Activated gamma-delta T cell (primary cell): Measurements from ENCODE around the gene POMT2.
"Not testable (repeated sequence)": the region's sequence is repeated elsewhere in the genome, so short reads cannot be mapped to it uniquely, and the experiment has no call there.

Source experiments
- DNase-seq: peaks from one replicate; lab custom pipeline; 2025; lab: John Stamatoyannopoulos, UW

The POMT2 gene

DNA sequence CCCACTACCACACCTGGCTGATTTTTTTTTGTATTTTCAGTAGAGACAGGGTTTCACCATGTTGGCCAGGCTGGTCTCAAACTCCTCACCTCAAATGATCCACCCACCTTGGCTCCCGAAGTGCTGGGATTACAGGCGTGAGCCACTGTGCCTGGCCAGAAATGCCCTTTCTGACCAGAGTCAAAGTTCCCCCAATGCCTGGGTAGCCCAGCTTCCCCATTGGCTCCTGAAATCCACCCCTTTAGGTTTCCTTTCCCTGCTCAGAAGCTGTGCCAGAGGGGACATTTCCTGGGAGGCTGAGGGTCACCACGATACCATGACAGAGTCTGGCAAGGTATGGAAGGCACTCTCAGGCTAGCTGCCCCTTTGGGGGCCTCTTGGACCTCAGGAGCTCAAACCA lies 3.6 kb upstream of the POMT2 start:
- no peak for DNase-seq

- DNase-seq = no peak
Measured at GRCh38 chr14:77323571-77323970, 2.9 kb upstream of the POMT2 start.

DNA sequence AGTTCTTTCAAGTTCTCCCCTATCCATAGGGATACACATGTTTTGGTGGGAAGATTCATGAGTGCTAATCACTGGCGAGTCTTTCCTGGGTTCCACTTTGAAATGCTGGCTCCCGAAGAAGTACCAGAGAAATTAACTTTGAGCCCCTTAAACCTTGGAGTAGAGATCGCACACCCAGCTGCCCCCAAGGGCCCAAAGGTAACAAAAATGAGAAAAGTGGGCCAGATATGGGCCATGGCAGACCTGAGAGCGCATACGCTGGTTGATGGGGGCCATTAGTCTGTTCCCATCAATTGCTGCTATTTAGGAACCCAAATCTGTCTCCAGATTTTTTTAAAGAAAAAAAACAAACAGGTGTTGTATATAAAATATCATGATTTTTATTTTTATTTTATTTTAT lies 2.3 kb upstream of the POMT2 start:
- no peak for DNase-seq

DNA sequence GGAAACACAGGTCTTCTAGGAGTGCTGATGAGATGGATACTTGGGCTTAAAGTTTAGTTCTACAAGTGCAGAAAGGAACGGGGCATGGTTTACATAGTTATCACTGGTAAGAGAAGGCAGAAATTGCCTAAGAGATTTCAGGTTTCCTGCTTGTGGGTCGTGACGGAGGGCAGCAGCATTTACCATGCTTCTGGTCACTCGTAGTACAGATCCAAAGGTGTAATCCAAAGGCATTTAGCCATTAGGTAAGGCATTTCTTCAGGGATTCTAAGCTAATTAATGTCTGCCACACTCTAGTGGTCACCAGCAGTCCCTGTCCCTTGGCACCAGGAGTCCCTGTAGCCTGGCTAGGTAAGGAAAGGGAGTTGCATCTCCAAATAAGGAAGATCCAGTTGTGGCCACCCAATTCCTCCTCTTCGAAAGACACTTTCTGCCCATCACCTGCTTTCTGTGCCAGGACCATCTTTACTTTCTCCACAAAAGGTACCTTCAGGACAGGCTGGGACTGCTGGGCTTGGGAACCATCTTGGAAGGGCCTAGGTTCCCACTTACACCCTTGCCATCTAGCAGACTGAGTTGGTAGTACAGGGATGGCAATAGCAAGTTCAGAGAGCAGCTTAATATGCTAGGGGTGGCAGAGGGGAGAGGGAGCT lies 1.7 kb upstream of the POMT2 start:
- no peak for DNase-seq

DNA sequence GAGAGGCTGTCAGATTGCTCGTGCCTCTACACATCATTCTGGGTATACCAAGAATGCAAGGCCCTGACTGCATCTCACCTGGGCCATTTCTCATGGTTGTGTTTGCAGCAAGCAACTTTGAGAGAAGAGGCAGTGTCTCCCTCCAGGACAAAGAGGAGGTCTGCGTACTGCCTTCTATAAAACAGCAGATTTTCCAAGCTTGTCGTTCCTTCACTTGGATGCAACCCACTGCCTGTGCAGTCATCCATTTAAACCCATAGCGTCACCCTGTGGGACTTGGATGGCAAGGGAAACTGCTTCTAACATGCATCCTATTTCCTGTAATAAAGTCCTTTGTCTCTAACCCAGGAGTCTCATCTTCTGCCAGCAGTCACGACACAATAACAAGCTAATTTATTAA lies 1.3 kb downstream of the POMT2 start:
- no peak for DNase-seq

DNA sequence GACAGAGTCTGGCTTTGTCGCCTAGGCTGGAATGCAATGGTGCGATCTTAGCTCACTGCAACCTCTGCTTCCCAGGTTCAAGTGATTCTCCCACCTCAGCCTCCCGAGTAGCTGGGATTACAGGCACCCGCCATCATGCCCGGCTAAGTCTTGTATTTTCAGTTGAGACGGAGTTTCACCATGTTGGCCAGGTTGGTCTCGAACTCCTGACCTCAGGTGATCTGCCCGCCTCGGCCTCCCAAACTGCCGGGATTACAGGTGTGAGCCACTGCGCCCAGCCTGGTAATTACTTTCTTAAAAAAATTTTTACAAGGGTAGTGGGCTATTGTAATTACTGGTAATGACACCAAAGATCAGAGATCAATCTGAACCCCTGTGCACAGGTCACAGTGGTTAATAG lies 1.9 kb downstream of the POMT2 start:
- not testable (repeated sequence) for DNase-seq

- DNase-seq = no peak
Measured at GRCh38 chr14:77318006-77318553, 2.6 kb downstream of the POMT2 start.

GRCh38 chr14:77316872-77317301 lies 3.8 kb downstream of the POMT2 start:
- DNase-seq = no peak

DNA sequence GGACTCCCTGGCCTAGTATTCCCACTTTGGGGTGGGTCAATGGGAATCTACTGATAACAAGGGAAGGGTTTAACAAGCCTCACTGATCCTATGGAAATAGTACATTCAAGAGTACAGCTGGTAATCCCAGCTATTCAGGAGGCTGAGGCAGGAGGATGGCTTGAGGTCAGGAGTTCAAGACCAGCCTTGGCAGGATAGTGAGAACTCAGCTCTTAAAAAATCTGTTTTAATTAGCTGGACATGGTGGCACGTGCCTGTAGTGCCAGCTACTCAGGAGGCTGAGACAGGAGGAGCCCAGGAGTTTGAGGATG lies 4.5 kb downstream of the POMT2 start:
- no peak for DNase-seq

DNA sequence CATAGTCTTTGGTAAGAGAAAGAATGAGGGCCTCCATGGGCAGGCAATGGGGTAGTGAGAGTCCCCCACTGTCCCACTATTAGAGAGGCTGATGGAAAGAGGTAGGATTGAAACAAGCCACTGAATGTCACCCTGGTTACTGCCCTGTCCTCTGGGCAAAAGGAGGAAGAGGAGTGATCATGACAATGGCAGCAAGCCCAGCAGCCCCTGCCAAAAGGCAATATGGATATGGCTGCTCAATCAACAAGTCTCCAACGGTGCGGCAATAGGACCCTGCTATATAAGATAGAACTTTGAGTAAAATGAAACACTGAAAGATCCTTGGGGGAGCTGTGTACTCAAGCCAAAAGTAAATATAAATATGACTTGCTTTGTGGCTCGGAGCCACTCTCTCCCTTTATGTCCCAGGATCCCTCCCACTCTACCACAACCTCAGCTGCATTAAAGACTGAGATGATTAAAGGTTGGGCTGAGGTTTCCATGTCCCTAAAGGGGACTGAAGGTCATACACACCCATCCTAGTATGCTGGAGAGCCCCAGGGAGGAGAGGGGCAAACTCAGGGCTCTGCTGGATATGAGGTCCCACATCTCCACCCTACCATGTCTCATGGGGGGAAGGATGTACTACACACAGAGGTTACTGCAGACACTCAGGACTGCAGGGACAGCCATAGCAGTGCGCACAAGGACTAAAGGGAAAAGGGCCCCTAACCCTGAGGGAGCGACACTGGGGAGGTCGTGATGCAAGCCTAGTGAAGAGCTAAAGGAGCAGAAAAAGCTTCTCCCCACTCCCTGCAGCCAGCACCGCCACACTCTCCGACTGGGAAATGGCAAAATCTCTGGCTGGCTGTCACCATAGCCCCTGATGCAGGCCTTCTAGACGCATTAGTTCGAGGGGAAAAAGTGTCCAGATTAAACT lies 5.9 kb downstream of the POMT2 start:
- no peak for DNase-seq

- no peak for DNase-seq
Measured at GRCh38 chr14:77314043-77314442, 6.6 kb downstream of the POMT2 start.

DNA sequence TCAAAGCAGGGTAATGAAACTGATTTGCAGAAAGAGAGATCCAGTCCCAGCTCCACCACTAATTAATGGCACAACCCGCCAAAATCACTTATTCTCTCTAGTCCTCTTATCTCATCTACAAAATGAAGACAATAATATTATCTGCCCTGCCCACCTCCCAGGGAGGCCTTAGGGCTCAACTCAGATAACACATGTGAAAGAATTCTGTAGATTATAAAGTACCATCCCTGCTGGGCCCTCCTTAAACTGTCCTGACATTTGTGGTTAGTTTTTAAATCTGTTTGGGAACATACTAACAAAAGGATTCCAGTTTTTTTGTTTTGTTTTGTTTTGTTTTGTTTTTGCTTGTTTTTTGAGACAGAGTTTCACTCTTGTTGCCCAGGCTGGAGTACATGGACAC lies 7.3 kb downstream of the POMT2 start:
- DNase-seq = no peak

GRCh38 chr14:77311217-77311616 lies 9.5 kb downstream of the POMT2 start:
- DNase-seq = no peak

DNA sequence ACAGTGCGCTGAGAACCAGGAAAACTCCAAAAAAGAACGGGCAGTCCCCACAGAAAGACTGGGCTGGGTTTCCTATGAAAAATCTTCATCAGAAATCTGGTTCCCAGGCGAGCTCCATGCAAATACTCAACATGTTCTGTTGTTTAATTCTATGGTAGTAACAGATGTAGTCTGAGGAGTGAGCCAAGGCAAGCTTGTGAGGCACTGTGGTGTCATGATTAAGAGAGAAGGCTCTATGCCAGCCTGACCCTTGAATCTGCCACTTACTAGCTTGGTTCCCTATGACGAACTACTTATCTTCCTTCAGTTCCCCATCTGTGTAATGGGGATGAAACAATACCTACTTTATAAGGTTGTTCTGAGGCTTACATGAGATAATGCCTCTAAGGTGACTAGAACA lies 10.7 kb downstream of the POMT2 start:
- no peak for DNase-seq

DNA sequence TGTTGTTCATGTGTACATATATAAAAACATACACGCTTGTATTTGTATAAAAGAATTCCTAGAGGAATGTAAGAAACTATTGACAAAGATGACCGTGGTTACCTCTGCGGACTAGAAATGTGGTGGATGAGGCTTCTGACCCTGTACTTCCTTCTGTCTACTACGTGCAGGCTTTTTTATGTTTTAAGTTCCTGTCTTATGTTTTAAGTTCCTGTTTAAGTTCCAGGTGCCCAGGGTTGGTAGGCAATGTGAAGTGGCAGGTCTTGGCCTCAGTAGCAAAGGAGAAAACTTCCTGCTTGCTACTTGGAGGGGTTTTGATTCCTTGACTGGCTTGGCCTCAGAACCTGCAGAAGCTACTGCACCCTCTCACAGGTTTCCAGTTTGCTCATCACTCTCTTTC lies 11.6 kb downstream of the POMT2 start:
- no peak for DNase-seq

DNA sequence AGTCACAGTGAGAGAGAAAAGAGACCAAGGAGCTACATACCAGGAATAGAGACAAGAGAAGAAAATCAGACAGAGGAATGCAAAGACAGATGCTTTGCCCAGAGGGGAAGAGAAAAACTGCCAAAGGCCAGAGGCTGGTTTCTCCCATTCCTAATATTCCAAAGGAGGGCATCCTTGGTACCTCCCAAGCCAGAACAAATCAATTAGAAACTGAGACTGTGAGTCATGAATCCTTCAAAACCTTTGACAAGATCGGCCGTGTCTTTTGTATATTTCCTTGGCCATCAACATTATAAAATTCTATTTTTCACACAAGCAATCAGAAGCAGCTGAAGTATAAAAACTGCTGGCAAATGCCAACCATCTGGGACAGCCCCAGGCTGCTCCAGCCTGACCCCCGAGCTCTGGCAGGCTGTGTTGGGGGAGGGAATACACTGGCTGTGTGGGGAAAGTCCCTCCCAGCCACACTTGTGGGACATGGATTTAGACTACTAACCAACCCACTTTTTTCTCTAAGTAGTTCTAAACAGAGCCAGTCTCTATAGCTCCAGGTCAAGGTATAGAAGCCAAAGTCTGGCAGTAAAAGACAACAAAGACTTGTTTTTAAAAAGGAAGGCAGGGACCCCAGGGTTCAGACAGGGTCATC lies 13.7 kb downstream of the POMT2 start:
- DNase-seq = no peak

DNA sequence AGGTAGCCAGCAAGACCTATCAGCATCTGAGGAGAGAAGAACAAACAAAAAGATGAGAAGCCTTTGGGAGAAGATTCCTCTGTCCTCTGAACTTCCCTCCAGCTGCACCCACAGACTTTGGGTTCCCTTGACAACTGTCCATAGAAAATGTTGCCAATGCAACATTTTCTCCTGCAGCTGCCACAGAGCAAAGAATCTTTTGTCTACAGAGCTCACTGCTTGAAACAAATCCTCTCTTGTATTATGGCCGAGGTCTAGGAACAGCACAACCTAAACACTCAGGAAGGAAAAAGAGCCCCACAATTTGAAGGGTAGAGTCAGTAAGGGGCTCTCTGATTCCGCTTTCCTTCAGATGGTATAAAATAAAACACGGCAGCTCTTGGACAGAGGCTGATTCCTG lies 14.3 kb downstream of the POMT2 start:
- no peak for DNase-seq

DNA sequence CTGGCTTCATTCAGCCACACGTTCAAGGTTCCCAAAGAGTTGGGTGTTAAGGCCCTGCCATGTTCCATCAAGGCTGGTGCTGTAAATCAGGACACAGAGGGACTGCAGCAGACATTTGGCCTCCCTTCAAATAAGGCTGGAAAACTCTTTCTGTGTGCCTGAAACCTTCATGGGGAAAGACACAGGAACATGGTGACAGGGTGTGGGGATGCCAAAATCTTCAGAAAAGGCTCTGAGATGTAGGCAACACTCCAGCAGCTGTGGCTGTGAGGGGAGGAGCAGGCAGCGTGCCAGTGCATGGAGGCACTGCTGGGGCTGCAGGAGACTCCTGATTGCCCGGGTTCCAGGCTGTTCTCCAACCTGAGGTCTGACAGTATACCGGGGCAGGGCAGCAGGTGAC lies 15.0 kb downstream of the POMT2 start:
- no peak for DNase-seq

DNA sequence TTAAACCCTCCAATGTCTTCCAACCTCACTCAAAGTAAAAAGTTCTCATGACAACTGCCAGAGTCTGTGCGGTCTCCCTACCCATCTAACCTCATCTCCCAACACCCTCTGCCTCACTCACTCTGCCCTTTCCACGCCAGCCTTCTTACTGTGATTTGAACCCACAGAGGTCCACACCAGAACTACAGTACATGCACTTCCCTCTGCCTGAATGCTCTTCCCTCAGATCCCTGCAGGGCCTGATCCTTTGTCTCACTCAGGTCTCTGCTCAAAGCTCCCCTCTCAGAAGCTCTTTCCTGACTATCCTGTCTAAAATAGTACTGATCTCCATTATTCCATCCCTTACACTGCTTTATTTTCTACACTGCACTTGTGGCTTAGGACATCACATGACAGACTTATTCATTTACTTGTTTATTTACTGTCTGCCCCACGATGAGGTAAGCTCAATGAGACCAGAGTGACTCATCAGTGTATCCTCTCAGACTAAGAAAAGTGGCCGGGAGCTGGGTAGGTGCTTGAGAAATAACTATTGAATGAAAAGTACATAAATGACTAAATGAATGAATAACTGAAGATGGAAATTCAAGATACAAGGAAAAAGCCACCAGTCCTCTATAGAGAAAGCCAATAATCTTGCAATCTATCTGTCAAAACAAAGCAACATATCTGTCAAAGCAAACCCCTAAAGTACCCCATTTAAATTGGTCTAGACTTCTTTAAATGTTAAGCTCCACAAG lies 17.1 kb downstream of the POMT2 start:
- DNase-seq = no peak

- DNase-seq = no peak
Measured at GRCh38 chr14:77302926-77303325, 17.8 kb downstream of the POMT2 start.

GRCh38 chr14:77301103-77301502 lies 19.6 kb downstream of the POMT2 start:
- no peak for DNase-seq

GRCh38 chr14:77299771-77300170 lies 20.9 kb downstream of the POMT2 start:
- DNase-seq = no peak
